ENCODE data around the gene NETO2.

DNA sequence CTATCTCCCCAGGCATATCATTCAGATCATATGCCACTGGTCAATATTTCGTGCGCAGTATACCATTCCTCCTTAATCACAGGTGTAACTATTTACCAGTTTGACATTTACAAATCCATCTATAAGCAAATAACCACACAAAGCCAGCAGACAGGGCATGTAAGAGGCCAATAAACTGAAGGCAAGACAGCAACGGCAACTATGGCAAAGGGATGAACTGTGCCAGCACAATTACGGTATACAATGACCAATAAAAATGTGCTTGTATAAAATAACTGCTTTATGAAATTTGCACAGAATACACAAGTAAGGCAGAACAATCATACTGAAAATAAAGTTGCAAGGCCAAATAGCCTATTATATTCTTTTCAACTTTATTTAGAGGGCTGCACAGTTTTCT lies 9.2 kb downstream of the NETO2 start:
- TF ChIP-seq, protein P1, sequence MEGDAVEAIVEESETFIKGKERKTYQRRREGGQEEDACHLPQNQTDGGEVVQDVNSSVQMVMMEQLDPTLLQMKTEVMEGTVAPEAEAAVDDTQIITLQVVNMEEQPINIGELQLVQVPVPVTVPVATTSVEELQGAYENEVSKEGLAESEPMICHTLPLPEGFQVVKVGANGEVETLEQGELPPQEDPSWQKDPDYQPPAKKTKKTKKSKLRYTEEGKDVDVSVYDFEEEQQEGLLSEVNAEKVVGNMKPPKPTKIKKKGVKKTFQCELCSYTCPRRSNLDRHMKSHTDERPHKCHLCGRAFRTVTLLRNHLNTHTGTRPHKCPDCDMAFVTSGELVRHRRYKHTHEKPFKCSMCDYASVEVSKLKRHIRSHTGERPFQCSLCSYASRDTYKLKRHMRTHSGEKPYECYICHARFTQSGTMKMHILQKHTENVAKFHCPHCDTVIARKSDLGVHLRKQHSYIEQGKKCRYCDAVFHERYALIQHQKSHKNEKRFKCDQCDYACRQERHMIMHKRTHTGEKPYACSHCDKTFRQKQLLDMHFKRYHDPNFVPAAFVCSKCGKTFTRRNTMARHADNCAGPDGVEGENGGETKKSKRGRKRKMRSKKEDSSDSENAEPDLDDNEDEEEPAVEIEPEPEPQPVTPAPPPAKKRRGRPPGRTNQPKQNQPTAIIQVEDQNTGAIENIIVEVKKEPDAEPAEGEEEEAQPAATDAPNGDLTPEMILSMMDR (conservative IDR thresholded peaks at IDR 0.05 in 1 of 2, IDR thresholded peaks at IDR 0.05 in 1 of 2; ENCODE audit: low read depth in 1 of 2, low read length in 2 of 2), result no peak
- no peak for TF ChIP-seq EZH2 (IDR thresholded peaks at IDR 0.05; ENCODE audit: low read length, missing control alignments)
